ENCODE data around the gene POLR3A.
A peak's percentile ranks its signal among the peaks of the same experiment; 100 is the strongest.

Gene POLR3A

GRCh38 chr10:77975086-77975666 lies 54.1 kb downstream of the POLR3A start:
- DNase-seq: no peak

GRCh38 chr10:77974396-77975074 lies 54.8 kb downstream of the POLR3A start:
- DNase-seq: peak; percentile 77

- no peak for DNase-seq
These were observed 56.0 kb downstream of the POLR3A start for GRCh38 chr10:77973276-77973675.

GRCh38 chr10:77972148-77972547 lies 57.2 kb downstream of the POLR3A start:
- DNase-seq: no peak

GRCh38 chr10:77971804-77972144 lies 57.5 kb downstream of the POLR3A start:
- no peak for DNase-seq

- peak; percentile 91 for DNase-seq
These were observed 58.2 kb downstream of the POLR3A start for GRCh38 chr10:77970869-77971803.

GRCh38 chr10:77969114-77969513 lies 60.2 kb downstream of the POLR3A start:
- no peak for DNase-seq

GRCh38 chr10:77967611-77968022 lies 61.7 kb downstream of the POLR3A start:
- DNase-seq: no peak

- no peak for DNase-seq
These were observed 64.0 kb downstream of the POLR3A start for GRCh38 chr10:77965294-77965693.

- no peak for DNase-seq
These were observed 64.5 kb downstream of the POLR3A start for GRCh38 chr10:77964811-77965210.

- no peak for DNase-seq
These were observed 65.4 kb downstream of the POLR3A start for GRCh38 chr10:77963901-77964300.

- DNase-seq: no peak
These were observed 66.8 kb downstream of the POLR3A start for GRCh38 chr10:77962350-77963146.

- DNase-seq: no peak
These were observed 67.6 kb downstream of the POLR3A start for GRCh38 chr10:77961668-77962067.

GRCh38 chr10:77960829-77961329 lies 68.4 kb downstream of the POLR3A start:
- no peak for DNase-seq

- DNase-seq: no peak
These were observed 69.3 kb downstream of the POLR3A start for GRCh38 chr10:77959887-77960455.

- DNase-seq: no peak
These were observed 69.9 kb downstream of the POLR3A start for GRCh38 chr10:77959384-77959783.

- no peak for DNase-seq
These were observed 74.2 kb downstream of the POLR3A start for GRCh38 chr10:77955136-77955535.

- DNase-seq: peak; percentile 99
These were observed 80.1 kb downstream of the POLR3A start for GRCh38 chr10:77949167-77949566.

GRCh38 chr10:77946084-77946483 lies 83.2 kb downstream of the POLR3A start:
- DNase-seq: no peak

- no peak for DNase-seq
These were observed 84.8 kb downstream of the POLR3A start for GRCh38 chr10:77944519-77944918.

GRCh38 chr10:77943121-77943901 lies 86.0 kb downstream of the POLR3A start:
- DNase-seq: peak; percentile 97

- DNase-seq: no peak
These were observed 87.5 kb downstream of the POLR3A start for GRCh38 chr10:77941790-77942189.

All from islet precursor cell (in vitro differentiated cells).